GM12878 (cell line): ENCODE results near the gene CDON. TPM values are rescaled to one million over a fixed set of nuclear protein-coding genes. Genes with fewer than 3 reads are reported as not detected.

Experiments used
- ATAC-seq: fragments of 200-7000 bp; cut with Tn5 transposase; 3 replicates; pipeline ENCODE4 v1.9.1; 2020; ENCODE audit warnings: mild to moderate bottlenecking, moderate library complexity
- BruUV-seq: library from RNA; stranded (reverse); fragments of 400-500 nt; replicated peaks from 2 replicates; lab custom pipeline; 2021; lab: Mats Ljungman, UMichigan
- CTCF ChIA-PET: fragments of 300-600 bp; sonication (Branson Sonifier 250); formaldehyde crosslinking; extraction: SDS; loops from one replicate; lab custom pipeline; 2021; ENCODE audit warnings: inconsistent platforms; lab: Yijun Ruan, JAX
- POLR2A ChIA-PET: fragments of 350-600 bp; formaldehyde crosslinking; extraction: SDS; loops from one replicate; lab custom pipeline; 2021; ENCODE audit warnings: inconsistent platforms; lab: Charles Lee
- RAD21 ChIA-PET: fragments of 300-600 bp; sonication (Branson Sonifier 250); formaldehyde crosslinking; loops from one replicate; lab custom pipeline; 2023; ENCODE audit warnings: antibody characterized with exemption; ENCODE audit not compliant: unreplicated experiment; lab: Charles Lee
- SMC1A ChIA-PET: fragments of 300-600 bp; sonication (Branson Sonifier 250); formaldehyde crosslinking; loops from one replicate; lab custom pipeline; 2023; ENCODE audit not compliant: unreplicated experiment, uncharacterized antibody; lab: Charles Lee
- DNase-seq: peaks from one replicate; pipeline ENCODE4 v3.0.0-alpha.2; 2011; ENCODE audit warnings: low read depth, low spot score
- FAIRE-seq: peaks from 3 replicates; lab custom pipeline; 2011; peaks lifted over from hg19 to GRCh38; lab: Jason Lieb, UNC
- H2AFZ ChIP-seq: 2 replicates; pipeline ENCODE4 v1.6.0; 2011; ENCODE audit warnings: low read depth, low read length, control low read depth; ENCODE audit not compliant: control insufficient read depth
- H3K27ac ChIP-seq: 2 replicates; pipeline ENCODE4 v1.5.1; 2011; ENCODE audit warnings: control low read depth; ENCODE audit not compliant: control insufficient read depth, insufficient read depth
- H3K27me3 ChIP-seq, 2 experiments: replicated peaks in 1 of 2; 2 replicates each; pipeline versions ENCODE4 v1.6.0 to v1.6.1; 2011; ENCODE audit warnings: low read length in 1 of 2; ENCODE audit not compliant: control insufficient read depth in 2 of 2, insufficient read depth in 2 of 2
- H3K36me3 ChIP-seq, 2 experiments: 2 replicates each; pipeline ENCODE4 v1.5.1; 2011; ENCODE audit warnings: low read length in 1 of 2; ENCODE audit not compliant: control insufficient read depth in 2 of 2, insufficient read depth in 2 of 2
- H3K4me1 ChIP-seq: 2 replicates; pipeline ENCODE4 v1.6.1; 2011; ENCODE audit warnings: mild to moderate bottlenecking, low read length, moderate library complexity, mixed read lengths; ENCODE audit not compliant: control insufficient read depth, insufficient read depth
- H3K4me2 ChIP-seq: 2 replicates; pipeline ENCODE4 v1.6.0; 2011; ENCODE audit warnings: control low read depth; ENCODE audit not compliant: control insufficient read depth, insufficient read depth
- H3K4me3 ChIP-seq: fragments of 200-600 bp; sonication (generic); 2 replicates; pipeline ENCODE4 v1.5.1; 2016
- H3K79me2 ChIP-seq: 2 replicates; pipeline ENCODE4 v1.6.0; 2011; ENCODE audit warnings: low read length; ENCODE audit not compliant: control insufficient read depth, insufficient read depth
- H3K9ac ChIP-seq: 2 replicates; pipeline ENCODE4 v1.8.0; 2011; ENCODE audit warnings: low read length, control low read depth, mixed read lengths; ENCODE audit not compliant: control insufficient read depth, insufficient read depth
- H3K9me3 ChIP-seq: replicated peaks from 3 replicates; pipeline ENCODE4 v1.5.1; 2011; ENCODE audit warnings: mild to moderate bottlenecking, low read length; ENCODE audit not compliant: control insufficient read depth, insufficient read depth
- H4K20me1 ChIP-seq: 2 replicates; pipeline ENCODE4 v1.6.0; 2011; ENCODE audit not compliant: control insufficient read depth, insufficient read depth
- EP300 ChIP-seq, 2 experiments: fragments of 150-350 bp in 1 of 2; IDR thresholded peaks; 2 replicates each; pipeline ENCODE4 v1.6.1; 2011 to 2012; ENCODE audit warnings: low read depth in 2 of 2, low read length in 2 of 2, borderline replicate concordance in 1 of 2, improper control_type of control experiment in 1 of 2, inconsistent platforms in 1 of 2; ENCODE audit not compliant: control insufficient read depth in 1 of 2
- IKZF1 ChIP-seq: fragments of 450-650 bp; conservative IDR thresholded peaks from 2 replicates; pipeline ENCODE4 v1.6.1; 2017; ENCODE audit warnings: antibody characterized with exemption, mild to moderate bottlenecking
- MLLT1 ChIP-seq: fragments of 450-650 bp; IDR thresholded peaks from 2 replicates; pipeline ENCODE4 v1.6.1; 2016; ENCODE audit warnings: mild to moderate bottlenecking
- NFYB ChIP-seq: IDR thresholded peaks from 2 replicates; pipeline ENCODE4 v1.6.1; 2011; ENCODE audit warnings: low read depth, mild to moderate bottlenecking, low read length, improper control_type of control experiment, moderate library complexity; ENCODE audit not compliant: insufficient read depth
- NKRF ChIP-seq: fragments of 450-650 bp; conservative IDR thresholded peaks from 2 replicates; pipeline ENCODE4 v1.6.1; 2017; ENCODE audit warnings: mild to moderate bottlenecking, moderate library complexity
- POU2F2 ChIP-seq: IDR thresholded peaks from 3 replicates; pipeline ENCODE4 v1.6.1; 2011; ENCODE audit warnings: low read depth, mild to moderate bottlenecking, low read length, borderline replicate concordance
- RELB ChIP-seq: fragments of 450-650 bp; IDR thresholded peaks from 2 replicates; pipeline ENCODE4 v1.6.1; 2017; ENCODE audit warnings: low read depth, mild to moderate bottlenecking, moderate library complexity
- SUZ12 ChIP-seq: fragments of 200-600 bp; sonication (generic); IDR thresholded peaks from one replicate; pipeline ENCODE4 v1.6.1; 2018; ENCODE audit warnings: antibody characterized with exemption, mild to moderate bottlenecking; ENCODE audit not compliant: unreplicated experiment
- TCF7 ChIP-seq: IDR thresholded peaks from 2 replicates; pipeline ENCODE4 v1.6.1; 2014; ENCODE audit warnings: antibody characterized with exemption, borderline replicate concordance
- ZBTB40 ChIP-seq: fragments of 450-650 bp; IDR thresholded peaks from 2 replicates; pipeline ENCODE4 v1.6.1; 2016; ENCODE audit warnings: mild to moderate bottlenecking, moderate library complexity, borderline replicate concordance
- WGBS: methylation state at CpG from one replicate; pipeline ENCODE4 v1.1.6; 2016; ENCODE audit warnings: low lambda C conversion rate; ENCODE audit not compliant: insufficient replicate concordance, insufficient coverage; ENCODE audit errors: missing lambda C conversion rate; 5-methylcytosine and 5-hydroxymethylcytosine counted together
- in situ Hi-C: fragments of 300-500 bp; cut with MboI; formaldehyde crosslinking; loops from 9 replicates; pipeline ENCODE4 v1.14.3; 2018; ENCODE audit warnings: mixed read lengths
- intact Hi-C: fragments of 100-400 bp; cut with micrococcal nuclease; formaldehyde crosslinking; loops from one replicate; pipeline ENCODE4 v1.14.2; 2022; ENCODE audit not compliant: unreplicated experiment
- polyA plus RNA-seq, 11 experiments: library from polyadenylated mRNA; depleted of rRNA in 4 of 11; unstranded in 6 of 11; stranded (reverse) in 5 of 11; fragments of >200 nt; fragmentation: Nextera tagmentation in 4 of 11; fragmentation: Illumina TruSeq in 1 of 11; extraction: Ambion mirVana in 4 of 11; extraction: Trizol in 1 of 11; gene quantifications; 1 replicate in 1 of 11; 2 replicates in 10 of 11; pipeline versions ENCODE4 v1.2.1 to v1.2.3, GENCODE V29; 2011 to 2016; ENCODE audit warnings: inconsistent platforms in 2 of 11, missing spikeins in 2 of 11, low read depth in 1 of 11
- total RNA-seq, 4 experiments: library from RNA; depleted of rRNA in 3 of 4; stranded (reverse); fragments of >200 nt in 3 of 4; fragmentation: Illumina TruSeq in 1 of 4; extraction: Trizol in 1 of 4; gene quantifications; 2 replicates each; pipeline versions ENCODE4 v1.2.1 to v1.2.3, GENCODE V29; 2013 to 2021

Gene CDON
- total and polyA plus RNA-seq, 10 of the 15 experiments (the other 5 are each of a cell fraction or from before 2014, with no cell fraction given), result 0.07 to 4.2 (median 0.36) TPM

- no peak for TF ChIP-seq EP300 (IDR thresholded peaks at IDR 0.05; ENCODE audit: borderline replicate concordance in 1 of 2, control insufficient read depth in 1 of 2, low read depth in 2 of 2, low read length in 2 of 2)
- TF ChIP-seq, all 136 proteins: peak for 18
Measured at GRCh38 chr11:125995313-125995712, 67.4 kb downstream of the CDON start (continued).

- Histone ChIP-seq H3K27me3 (no peaks in the 10 kb centered on the region), H2AFZ (no peak overlapping the region), H3K9ac (no peak overlapping the region), H3K36me3 (no peaks in the 10 kb centered on the region), H4K20me1 (no peaks in the 10 kb centered on the region), H3K4me1 (peaks cover 8% of the 10 kb centered on the region), H3K4me3 (no peak overlapping the region), H3K27ac (no peak overlapping the region), H3K79me2 (no peaks in the 10 kb centered on the region), H3K4me2 (no peak overlapping the region), H3K9me3 (no peaks in the 10 kb centered on the region)
- DNase-seq (no peak), ATAC-seq (no peak), FAIRE-seq (no peak)
- in situ Hi-C loops (no loop called here), intact Hi-C loops (no loop called here)
- RAD21 ChIA-PET, result interaction anchor here (2.3 kb wide), 1 partner anchor 199 kb away, joined by 6 read pairs; no protein-coding TSS in a partner anchor
- SMC1A ChIA-PET, result interaction anchor here (1.1 to 3.7 kb wide), 3 partner anchors 8 to 14 kb away, joined by 3 to 31 read pairs (median 3); no protein-coding TSS in a partner anchor
- no peak for TF ChIP-seq TCF7
- no peak for TF ChIP-seq IKZF1
- no peak for TF ChIP-seq SUZ12
- TF ChIP-seq NFYB, result no peak
- no peak for TF ChIP-seq ZBTB40
- no peak for TF ChIP-seq POU2F2
- no peak for TF ChIP-seq RELB
- TF ChIP-seq NKRF, result no peak
- TF ChIP-seq MLLT1, result no peak
- CTCF ChIA-PET, result interaction anchor here (0.6 to 1.5 kb wide), 2 partner anchors 10 to 12 kb away, joined by 3 to 4 read pairs; no protein-coding TSS in a partner anchor
- POLR2A ChIA-PET, result interaction anchor here (0.9 kb wide), 1 partner anchor 10 kb away, joined by 4 read pairs; no protein-coding TSS in a partner anchor
- BruUV-seq, result no TSS peak
- WGBS, result 57% methylated on average over 5 of the region's 5 CpGs
Measured at GRCh38 chr11:125994509-125994908, 68.2 kb downstream of the CDON start.
